Right atrium auricular region (tissue), 2 donors: ENCODE results near the gene RIPOR3. TPM values are rescaled to one million over a fixed set of nuclear protein-coding genes. Genes with fewer than 3 reads are reported as not detected.

Source experiments
- DNase-seq: peaks from one replicate; pipeline ENCODE4 v3.0.0-alpha.2; 2019; ENCODE audit warnings: low spot score
- H3K27ac ChIP-seq, 2 donors: fragments of 200-600 bp; sonication (generic); 1 replicate in 1 of 2; 2 replicates in 1 of 2; pipeline ENCODE4 v1.5.1; 2016 to 2019
- H3K27me3 ChIP-seq, 2 donors: fragments of 200-600 bp; sonication (generic); one replicate each; pipeline versions ENCODE4 v1.5.1 to v1.6.0; 2017 to 2019
- H3K36me3 ChIP-seq: fragments of 200-600 bp; sonication (generic); one replicate; pipeline ENCODE4 v1.5.1; 2016
- H3K4me1 ChIP-seq, 2 donors: fragments of 200-600 bp; sonication (generic); one replicate each; pipeline versions ENCODE4 v1.5.1 to v1.6.0; 2017 to 2019
- H3K4me3 ChIP-seq, 2 donors: fragments of 200-600 bp; sonication (generic); 1 replicate in 1 of 2; 2 replicates in 1 of 2; pipeline ENCODE4 v1.5.1; 2017 to 2019; ENCODE audit warnings: mild to moderate bottlenecking in 1 of 2, moderate library complexity in 1 of 2
- H3K9me3 ChIP-seq, 2 donors: fragments of 200-600 bp; sonication (generic); one replicate each; pipeline ENCODE4 v1.5.1; 2019
- total RNA-seq, 2 donors: library from RNA; depleted of rRNA; stranded (reverse); fragments of >200 nt; gene quantifications; one replicate each; pipeline ENCODE4 v1.1.0, GENCODE V29; 2016
- TF ChIP-seq, protein P1 (sequence below), 2 donors: fragments of 200-600 bp; sonication (generic); IDR thresholded peaks; one replicate each; pipeline ENCODE4 v1.5.1; 2019; ENCODE audit warnings: antibody characterized with exemption in 2 of 2

RIPOR3 gene
- total RNA-seq, 2 donors from 2014 or later = 2.9 to 4.7 TPM

DNA sequence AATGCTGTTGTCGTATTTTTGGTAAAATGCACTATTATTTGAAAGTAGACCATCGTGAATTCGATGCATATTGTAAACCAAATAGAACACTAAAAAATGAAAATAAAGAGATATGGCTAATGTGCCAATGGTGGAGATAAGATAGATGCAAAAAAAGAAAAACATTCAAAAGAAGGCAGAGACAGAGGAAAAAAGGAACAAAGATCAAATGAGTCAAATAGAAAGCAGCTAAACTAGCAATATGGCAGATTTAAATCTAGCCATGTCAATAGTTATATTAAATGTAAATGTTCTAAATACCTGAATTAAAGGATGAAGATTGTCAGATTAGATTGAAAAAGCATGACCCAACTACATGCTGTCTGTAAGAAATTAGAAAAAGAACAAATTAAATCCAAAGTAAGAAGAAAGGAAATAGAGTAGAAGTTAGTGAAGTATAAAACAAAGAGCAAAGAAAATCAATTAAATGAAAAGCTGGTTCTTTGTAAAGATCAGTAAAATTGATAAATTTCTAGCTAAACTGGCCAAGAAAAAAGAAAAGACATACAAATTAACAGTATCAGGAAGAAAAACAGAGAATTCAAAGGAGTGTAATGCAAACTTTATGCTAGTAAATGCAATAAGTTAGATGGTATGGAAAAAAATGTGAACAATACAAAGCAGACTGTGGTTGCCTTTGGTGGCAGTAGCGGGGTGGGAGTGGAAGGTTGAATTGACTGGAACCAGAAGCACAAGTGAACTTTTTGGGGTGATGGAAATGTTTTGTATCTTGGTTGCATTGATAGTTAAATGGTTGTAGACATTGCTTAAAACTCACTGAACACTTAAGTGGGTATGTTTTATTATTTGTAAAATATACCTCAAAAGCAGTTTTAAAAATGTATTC, 136.4 kb downstream of the RIPOR3 start:
- no peaks in the 10 kb centered on the region for H3K9me3 ChIP-seq
- H3K27ac ChIP-seq = no peak overlapping the region
- TF ChIP-seq, protein P1, sequence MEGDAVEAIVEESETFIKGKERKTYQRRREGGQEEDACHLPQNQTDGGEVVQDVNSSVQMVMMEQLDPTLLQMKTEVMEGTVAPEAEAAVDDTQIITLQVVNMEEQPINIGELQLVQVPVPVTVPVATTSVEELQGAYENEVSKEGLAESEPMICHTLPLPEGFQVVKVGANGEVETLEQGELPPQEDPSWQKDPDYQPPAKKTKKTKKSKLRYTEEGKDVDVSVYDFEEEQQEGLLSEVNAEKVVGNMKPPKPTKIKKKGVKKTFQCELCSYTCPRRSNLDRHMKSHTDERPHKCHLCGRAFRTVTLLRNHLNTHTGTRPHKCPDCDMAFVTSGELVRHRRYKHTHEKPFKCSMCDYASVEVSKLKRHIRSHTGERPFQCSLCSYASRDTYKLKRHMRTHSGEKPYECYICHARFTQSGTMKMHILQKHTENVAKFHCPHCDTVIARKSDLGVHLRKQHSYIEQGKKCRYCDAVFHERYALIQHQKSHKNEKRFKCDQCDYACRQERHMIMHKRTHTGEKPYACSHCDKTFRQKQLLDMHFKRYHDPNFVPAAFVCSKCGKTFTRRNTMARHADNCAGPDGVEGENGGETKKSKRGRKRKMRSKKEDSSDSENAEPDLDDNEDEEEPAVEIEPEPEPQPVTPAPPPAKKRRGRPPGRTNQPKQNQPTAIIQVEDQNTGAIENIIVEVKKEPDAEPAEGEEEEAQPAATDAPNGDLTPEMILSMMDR (IDR thresholded peaks at IDR 0.05) = no peak
- no peak overlapping the region for H3K4me3 ChIP-seq
- H3K27me3 ChIP-seq = no peaks in the 10 kb centered on the region
- peaks cover 0 to 16% of the 10 kb centered on the region in 2 donors for H3K4me1 ChIP-seq
- H3K36me3 ChIP-seq = no peaks in the 10 kb centered on the region
- DNase-seq = no peak

DNA sequence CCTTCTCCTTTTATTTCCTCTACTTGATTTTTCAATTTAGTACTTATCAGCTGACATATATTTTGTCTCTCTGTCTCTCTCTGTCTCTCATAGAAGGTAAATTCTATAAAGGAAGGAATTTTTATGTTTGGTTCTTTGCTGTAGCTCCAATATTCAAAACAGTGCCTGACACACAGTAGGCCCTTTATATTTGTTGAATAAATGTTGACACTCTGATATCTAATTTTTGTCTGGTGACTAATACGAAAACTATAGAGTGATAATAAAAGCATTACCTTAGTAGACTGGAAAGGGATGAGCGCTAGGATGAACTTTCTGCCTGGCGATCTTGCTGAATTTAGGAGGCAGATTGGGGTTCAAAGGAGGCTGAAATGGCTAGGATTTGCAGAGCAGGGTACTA, 138.4 kb downstream of the RIPOR3 start:
- Histone ChIP-seq H3K27ac (no peak overlapping the region), H3K36me3 (peaks cover 7% of the 10 kb centered on the region), H3K4me1 (peaks cover 0 to 30% of the 10 kb centered on the region in 2 donors), H3K9me3 (no peaks in the 10 kb centered on the region), H3K4me3 (no peak overlapping the region), H3K27me3 (no peaks in the 10 kb centered on the region)
- DNase-seq = no peak
- TF ChIP-seq, protein P1 (IDR thresholded peaks at IDR 0.05) = no peak

GRCh38 chr20:50551288-50551687, 140.1 kb downstream of the RIPOR3 start:
- Histone ChIP-seq H3K4me3 (no peak overlapping the region), H3K27ac (no peak overlapping the region), H3K27me3 (no peaks in the 10 kb centered on the region), H3K9me3 (no peaks in the 10 kb centered on the region), H3K4me1 (peaks cover 0 to 40% of the 10 kb centered on the region in 2 donors), H3K36me3 (peaks cover 7% of the 10 kb centered on the region)
- no peak for DNase-seq
- TF ChIP-seq, protein P1 (IDR thresholded peaks at IDR 0.05) = no peak

DNA sequence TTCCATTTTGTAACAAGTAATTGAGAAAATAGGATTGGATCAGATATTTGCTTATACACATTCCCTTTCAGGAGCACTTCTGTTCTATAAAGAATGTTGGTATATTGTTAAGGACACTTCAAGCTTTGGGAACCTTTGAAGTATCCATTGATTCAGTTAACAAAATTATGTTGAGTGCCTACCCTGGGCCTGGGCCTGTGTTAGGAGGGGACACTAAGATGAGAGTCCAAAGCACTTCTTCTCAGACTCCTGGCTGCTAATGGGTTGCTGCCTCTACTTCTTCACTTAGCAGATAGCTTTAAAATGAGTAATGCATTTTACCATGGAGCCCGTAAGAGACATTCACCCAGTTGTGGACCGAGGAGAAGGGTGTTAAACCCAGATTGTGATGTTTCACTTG, 140.8 kb downstream of the RIPOR3 start:
- TF ChIP-seq, protein P1 (IDR thresholded peaks at IDR 0.05) = no peak
- Histone ChIP-seq H3K4me3 (no peak overlapping the region), H3K9me3 (no peaks in the 10 kb centered on the region), H3K27ac (no peak overlapping the region), H3K27me3 (no peaks in the 10 kb centered on the region), H3K36me3 (peaks cover 7% of the 10 kb centered on the region), H3K4me1 (peaks cover 0 to 38% of the 10 kb centered on the region in 2 donors)
- no peak for DNase-seq

DNA sequence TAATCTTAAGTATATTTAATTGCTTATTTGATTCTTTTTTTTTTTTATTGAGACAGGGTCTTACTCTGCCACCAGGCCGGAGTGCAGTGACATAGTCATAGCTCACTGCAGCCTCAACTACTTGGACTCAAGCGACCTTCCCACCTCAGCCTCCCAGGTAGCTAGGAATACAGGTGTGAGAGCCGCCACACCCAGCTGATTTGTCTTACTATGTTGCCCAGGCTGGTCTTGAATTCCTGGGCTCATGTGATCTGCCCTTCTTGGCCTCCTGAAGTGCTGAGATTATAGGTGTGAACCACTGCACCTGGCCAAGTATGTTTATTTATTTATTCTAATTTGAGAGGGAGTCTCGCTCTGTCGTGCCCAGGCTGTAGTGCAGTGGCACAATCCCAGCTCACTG, 142.9 kb downstream of the RIPOR3 start:
- Histone ChIP-seq H3K27me3 (no peaks in the 10 kb centered on the region), H3K9me3 (no peaks in the 10 kb centered on the region), H3K4me3 (no peak overlapping the region), H3K4me1 (peaks cover 0 to 38% of the 10 kb centered on the region in 2 donors), H3K36me3 (peaks cover 7% of the 10 kb centered on the region), H3K27ac (no peak overlapping the region)
- TF ChIP-seq, protein P1 (IDR thresholded peaks at IDR 0.05) = no peak
- DNase-seq = no peak
